Hepatocyte (in vitro differentiated cells): ENCODE measurements around the gene MALAT1.

Experiments
- CTCF ChIP-seq: fragments of 200-600 bp; sonication (generic); IDR thresholded peaks from 2 replicates; pipeline ENCODE4 v1.5.1; 2016; ENCODE audit warnings: antibody characterized with exemption, mild to moderate bottlenecking; ENCODE audit not compliant: poor library complexity
- EZH2 ChIP-seq: fragments of 200-600 bp; sonication (generic); IDR thresholded peaks from 2 replicates; pipeline ENCODE4 v1.6.1; 2016; ENCODE audit warnings: antibody characterized with exemption, mild to moderate bottlenecking, borderline replicate concordance

DNA sequence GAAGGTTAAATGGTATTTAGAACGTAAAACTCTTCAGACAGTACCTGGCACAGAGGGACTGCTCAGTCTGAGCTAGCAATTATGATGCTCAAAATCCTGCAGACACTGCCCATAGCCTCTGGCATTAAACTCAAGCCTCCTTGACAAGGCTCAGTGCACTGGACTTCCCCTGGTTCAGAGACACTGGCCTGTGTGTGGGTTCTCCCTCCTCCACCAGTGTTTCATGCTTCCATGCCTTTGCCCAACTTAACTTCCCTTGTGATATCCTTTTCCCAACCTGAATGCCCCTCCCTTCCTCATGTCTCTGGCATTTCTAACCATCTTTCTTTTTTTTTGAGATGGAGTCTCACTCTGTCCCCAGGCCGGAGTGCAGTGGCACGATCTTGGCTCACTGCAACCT, 50.3 kb downstream of the MALAT1 start:
- TF ChIP-seq CTCF (no peak), EZH2 (no peak)
